Measurements from ENCODE around the gene SIGLEC15. TPM values are rescaled to one million over a fixed set of nuclear protein-coding genes. Genes with fewer than 3 reads are reported as not detected.

Gene SIGLEC15
- total and polyA plus RNA-seq, 4 donors, result 0.17 to 0.42 (median 0.29) TPM

- 88% methylated on average over 17 of the region's 17 CpGs for WGBS
- no peak overlapping the region for H3K27ac ChIP-seq (ENCODE audit: low read depth in 1 of 2, low read length in 2 of 2)
- H3K9ac ChIP-seq (ENCODE audit: low read depth in 1 of 2, low read length in 2 of 2), result no peak overlapping the region
- no peak for DNase-seq (ENCODE audit: low spot score)
- no peak for TF ChIP-seq CTCF (IDR thresholded peaks at IDR 0.05; ENCODE audit: low read depth, low read length, missing input control)
- no peak for TF ChIP-seq YY1 (IDR thresholded peaks at IDR 0.05)
- TF ChIP-seq, protein P1, sequence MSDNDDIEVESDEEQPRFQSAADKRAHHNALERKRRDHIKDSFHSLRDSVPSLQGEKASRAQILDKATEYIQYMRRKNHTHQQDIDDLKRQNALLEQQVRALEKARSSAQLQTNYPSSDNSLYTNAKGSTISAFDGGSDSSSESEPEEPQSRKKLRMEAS (IDR thresholded peaks at IDR 0.05), result no peak
- TF ChIP-seq EGR1 (IDR thresholded peaks at IDR 0.05; ENCODE audit: low read depth in 2 of 2), result no peak
- no peak for TF ChIP-seq JUND (IDR thresholded peaks at IDR 0.05)
- no peak for TF ChIP-seq ZBTB33 (IDR thresholded peaks at IDR 0.05)
- no peak for TF ChIP-seq GABPA (IDR thresholded peaks at IDR 0.05 in 1 of 2, conservative IDR thresholded peaks at IDR 0.05 in 1 of 2)
- no peak for TF ChIP-seq FOXA1 (IDR thresholded peaks at IDR 0.05)
- TF ChIP-seq FOXA2 (IDR thresholded peaks at IDR 0.05), result no peak
- TF ChIP-seq HNF4G (IDR thresholded peaks at IDR 0.05), result no peak
- TF ChIP-seq, protein P2, sequence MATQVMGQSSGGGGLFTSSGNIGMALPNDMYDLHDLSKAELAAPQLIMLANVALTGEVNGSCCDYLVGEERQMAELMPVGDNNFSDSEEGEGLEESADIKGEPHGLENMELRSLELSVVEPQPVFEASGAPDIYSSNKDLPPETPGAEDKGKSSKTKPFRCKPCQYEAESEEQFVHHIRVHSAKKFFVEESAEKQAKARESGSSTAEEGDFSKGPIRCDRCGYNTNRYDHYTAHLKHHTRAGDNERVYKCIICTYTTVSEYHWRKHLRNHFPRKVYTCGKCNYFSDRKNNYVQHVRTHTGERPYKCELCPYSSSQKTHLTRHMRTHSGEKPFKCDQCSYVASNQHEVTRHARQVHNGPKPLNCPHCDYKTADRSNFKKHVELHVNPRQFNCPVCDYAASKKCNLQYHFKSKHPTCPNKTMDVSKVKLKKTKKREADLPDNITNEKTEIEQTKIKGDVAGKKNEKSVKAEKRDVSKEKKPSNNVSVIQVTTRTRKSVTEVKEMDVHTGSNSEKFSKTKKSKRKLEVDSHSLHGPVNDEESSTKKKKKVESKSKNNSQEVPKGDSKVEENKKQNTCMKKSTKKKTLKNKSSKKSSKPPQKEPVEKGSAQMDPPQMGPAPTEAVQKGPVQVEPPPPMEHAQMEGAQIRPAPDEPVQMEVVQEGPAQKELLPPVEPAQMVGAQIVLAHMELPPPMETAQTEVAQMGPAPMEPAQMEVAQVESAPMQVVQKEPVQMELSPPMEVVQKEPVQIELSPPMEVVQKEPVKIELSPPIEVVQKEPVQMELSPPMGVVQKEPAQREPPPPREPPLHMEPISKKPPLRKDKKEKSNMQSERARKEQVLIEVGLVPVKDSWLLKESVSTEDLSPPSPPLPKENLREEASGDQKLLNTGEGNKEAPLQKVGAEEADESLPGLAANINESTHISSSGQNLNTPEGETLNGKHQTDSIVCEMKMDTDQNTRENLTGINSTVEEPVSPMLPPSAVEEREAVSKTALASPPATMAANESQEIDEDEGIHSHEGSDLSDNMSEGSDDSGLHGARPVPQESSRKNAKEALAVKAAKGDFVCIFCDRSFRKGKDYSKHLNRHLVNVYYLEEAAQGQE (IDR thresholded peaks at IDR 0.05), result no peak
- no peak for TF ChIP-seq SP1 (IDR thresholded peaks at IDR 0.05)
- TF ChIP-seq TAF1 (conservative IDR thresholded peaks at IDR 0.05), result no peak
- TF ChIP-seq NR2F2 (IDR thresholded peaks at IDR 0.05), result no peak
- TF ChIP-seq RAD21 (IDR thresholded peaks at IDR 0.05), result no peak
- TF ChIP-seq HNF4A (conservative IDR thresholded peaks at IDR 0.05), result no peak
- no peaks in the 10 kb centered on the region for H3K36me3 ChIP-seq (ENCODE audit: control insufficient read depth in 4 of 4, insufficient read depth in 3 of 4, low read depth in 1 of 4, low read length in 3 of 4)
- H3K27me3 ChIP-seq (ENCODE audit: control insufficient read depth in 4 of 4, insufficient read depth in 4 of 4, low read length in 3 of 4), result no peaks in the 10 kb centered on the region
- H3K4me1 ChIP-seq (ENCODE audit: control insufficient read depth in 4 of 4, insufficient read depth in 4 of 4, low read length in 3 of 4), result peaks cover 6 to 30% (median 19%) of the 10 kb centered on the region in 4 donors
- H3K9me3 ChIP-seq (ENCODE audit: control insufficient read depth in 4 of 4, low read length in 3 of 4), result no peaks in the 10 kb centered on the region
- no peak overlapping the region for H3K4me3 ChIP-seq (ENCODE audit: low read depth in 1 of 3, low read length in 3 of 3)
These were observed 15.7 kb downstream of the SIGLEC15 start for GRCh38 chr18:45841060-45841764.

All from liver (tissue), 9 donors.